ENCODE results near the gene MEF2C.

DNA sequence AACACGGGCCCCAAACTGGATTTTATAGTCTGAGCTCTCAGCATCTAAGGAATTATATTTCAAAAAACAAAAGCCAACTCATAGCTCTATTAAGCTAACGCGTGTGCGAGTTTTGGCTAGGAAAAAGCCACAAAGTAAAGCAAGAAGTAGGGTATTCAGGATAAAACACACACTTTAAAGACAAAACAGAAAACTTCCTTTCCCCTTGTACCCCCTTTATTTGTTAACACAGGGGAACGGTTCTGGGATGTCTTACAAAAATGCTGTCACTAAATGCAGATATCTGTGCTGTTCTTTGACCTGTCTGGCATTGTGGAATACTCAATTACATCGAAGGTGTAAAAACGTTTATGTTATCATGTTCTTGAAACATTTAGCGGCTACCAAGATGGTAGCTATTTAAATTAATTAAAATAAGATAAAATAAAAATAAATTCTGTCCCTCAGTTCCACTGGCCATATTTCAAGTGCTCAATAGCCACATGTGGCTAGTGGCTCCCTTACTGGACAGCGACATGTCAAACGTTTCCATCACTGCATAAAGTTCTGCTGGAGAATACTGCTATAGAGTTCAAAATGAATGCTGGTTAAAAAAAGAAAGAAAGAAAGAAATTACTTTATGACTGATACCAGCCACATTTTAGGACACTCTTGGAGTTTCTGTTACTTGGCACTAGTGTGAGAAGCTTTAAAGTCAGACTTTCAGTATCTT is 7.2 kb upstream of the MEF2C start:
- TF ChIP-seq TBL1XR1 (IDR thresholded peaks at IDR 0.05; ENCODE audit: borderline replicate concordance, low read length, partially characterized antibody) (no peak), RXRA (CRISPR knock-in tag; IDR thresholded peaks at IDR 0.05) (no peak), DR1 (CRISPR knock-in tag; IDR thresholded peaks at IDR 0.05) (no peak), ETV6 (CRISPR knock-in tag; conservative IDR thresholded peaks at IDR 0.05) (no peak), KLF6 (CRISPR knock-in tag; IDR thresholded peaks at IDR 0.05) (no peak), CCAR2 (optimal IDR thresholded peaks at IDR 0.05; ENCODE audit: low read depth, low read length) (no peak)
